B cell (primary cell): ENCODE results near the gene CPLX3. TPM values are rescaled to one million over a fixed set of nuclear protein-coding genes. Genes with fewer than 3 reads are reported as not detected.
A peak's percentile ranks its signal among the peaks of the same experiment; 100 is the strongest.

Experiments used
- ATAC-seq: fragments of 200-7000 bp; cut with Tn5 transposase; one replicate; pipeline ENCODE4 v1.10.0; 2021; ENCODE audit warnings: low read depth, mild to moderate bottlenecking, moderate number of reproducible peaks, moderate library complexity
- CTCF ChIA-PET: fragments of 350-600 bp; sonication (Branson Sonifier 250); formaldehyde crosslinking; loops from one replicate; lab custom pipeline; 2021; ENCODE audit warnings: antibody characterized with exemption, inconsistent platforms; lab: Charles Lee
- POLR2A ChIA-PET: fragments of 350-600 bp; sonication (Branson Sonifier 250); formaldehyde crosslinking; loops from one replicate; lab custom pipeline; 2021; ENCODE audit warnings: antibody characterized with exemption; lab: Charles Lee
- DNase-seq: peaks from one replicate; pipeline ENCODE4 v3.0.0; 2013
- H2AFZ ChIP-seq: 2 replicates; pipeline ENCODE4 v1.6.1; 2012; ENCODE audit warnings: mild to moderate bottlenecking, low read depth, low read length; ENCODE audit not compliant: insufficient read depth, poor library complexity, severe bottlenecking
- H3K27ac ChIP-seq, 2 donors: 1 replicate in 1 of 2; 2 replicates in 1 of 2; pipeline ENCODE4 v1.5.1; 2012 to 2013; ENCODE audit warnings: low read length in 2 of 2, mild to moderate bottlenecking in 2 of 2, moderate library complexity in 1 of 2
- H3K27me3 ChIP-seq, 4 experiments: fragments of 200-600 bp in 1 of 4; sonication (generic) in 1 of 4; replicated peaks in 1 of 4; 1 replicate in 2 of 4; 2 replicates in 2 of 4; pipeline versions ENCODE4 v1.6.1 to v1.7.0; 2013 to 2016; ENCODE audit warnings: low read length in 3 of 4, mild to moderate bottlenecking in 2 of 4, mixed read lengths in 1 of 4, moderate library complexity in 1 of 4; ENCODE audit not compliant: insufficient read depth in 4 of 4, control insufficient read depth in 3 of 4; ENCODE audit errors: control extremely low read depth in 1 of 4
- H3K36me3 ChIP-seq, 2 experiments: replicated peaks in 1 of 2; 1 replicate in 1 of 2; 2 replicates in 1 of 2; pipeline versions ENCODE4 v1.6.1 to v1.7.1; 2013; ENCODE audit warnings: low read length in 1 of 2; ENCODE audit not compliant: insufficient read depth in 2 of 2, control insufficient read depth in 1 of 2; ENCODE audit errors: control extremely low read depth in 1 of 2, extremely low read depth in 1 of 2
- H3K4me1 ChIP-seq, 2 donors: fragments of 200-600 bp in 1 of 2; sonication (generic) in 1 of 2; 1 replicate in 1 of 2; 2 replicates in 1 of 2; pipeline versions ENCODE4 v1.5.1 to v1.6.1; 2013 to 2017; ENCODE audit warnings: low read length in 2 of 2; ENCODE audit not compliant: control insufficient read depth in 2 of 2, insufficient read depth in 2 of 2
- H3K4me2 ChIP-seq: replicated peaks from 2 replicates; pipeline ENCODE3; 2012; ENCODE audit warnings: mild to moderate bottlenecking, low read depth, low read length; ENCODE audit not compliant: poor library complexity, severe bottlenecking
- H3K4me3 ChIP-seq, 5 experiments: fragments of 200-600 bp in 1 of 5; sonication (generic) in 1 of 5; 1 replicate in 3 of 5; 2 replicates in 2 of 5; pipeline versions ENCODE4 v1.5.1 to v1.7.0; 2011 to 2016; ENCODE audit warnings: low read length in 4 of 5, mild to moderate bottlenecking in 4 of 5, low read depth in 2 of 5, control low read depth in 1 of 5, moderate library complexity in 1 of 5; ENCODE audit not compliant: insufficient read depth in 1 of 5; ENCODE audit errors: control extremely low read depth in 1 of 5, extremely low read depth in 1 of 5
- H3K79me2 ChIP-seq: fragments of 200-600 bp; sonication (generic); one replicate; pipeline ENCODE4 v1.6.0; 2016; ENCODE audit warnings: low read length; ENCODE audit not compliant: control insufficient read depth, insufficient read depth
- H3K9ac ChIP-seq: fragments of 200-600 bp; sonication (generic); 2 replicates; pipeline ENCODE4 v1.6.1; 2017; ENCODE audit warnings: mild to moderate bottlenecking, low read length, moderate library complexity
- H3K9me3 ChIP-seq, 3 donors: one replicate each; pipeline versions ENCODE4 v1.6.1 to v1.7.1; 2013; ENCODE audit warnings: low read length in 2 of 3; ENCODE audit not compliant: control insufficient read depth in 2 of 3, insufficient read depth in 1 of 3; ENCODE audit errors: control extremely low read depth in 1 of 3
- H4K20me1 ChIP-seq: 2 replicates; pipeline ENCODE4 v1.6.0; 2012; ENCODE audit warnings: mild to moderate bottlenecking, low read length; ENCODE audit not compliant: insufficient read depth, control insufficient read depth, poor library complexity, severe bottlenecking
- H3K27ac Mint-ChIP-seq: one replicate; pipeline ENCODE4 v1.8.0; 2021; ENCODE audit warnings: mixed read lengths
- H3K27me3 Mint-ChIP-seq: one replicate; pipeline ENCODE4 v1.8.0; 2021; ENCODE audit warnings: mixed read lengths
- H3K4me1 Mint-ChIP-seq: one replicate; pipeline ENCODE4 v1.8.0; 2021; ENCODE audit warnings: mixed read lengths
- H3K4me3 Mint-ChIP-seq: one replicate; pipeline ENCODE4 v1.8.0; 2021; ENCODE audit warnings: mixed read lengths
- H3K9me3 Mint-ChIP-seq: one replicate; pipeline ENCODE4 v1.8.0; 2022; ENCODE audit warnings: mixed read lengths; ENCODE audit not compliant: insufficient read depth
- CTCF ChIP-seq: fragments of 200-600 bp; IDR thresholded peaks from one replicate; pipeline ENCODE4 v1.8.0; 2022; ENCODE audit warnings: antibody characterized with exemption, mild to moderate bottlenecking
- EZH2 ChIP-seq: IDR thresholded peaks from 2 replicates; pipeline ENCODE4 v1.6.1; 2012; ENCODE audit warnings: borderline replicate concordance, low read depth, mild to moderate bottlenecking, moderate library complexity, low read length; ENCODE audit not compliant: insufficient read depth, poor library complexity, severe bottlenecking
- WGBS: methylation state at CpG from one replicate; pipeline ENCODE4 v1.1.5; 2013; ENCODE audit warnings: missing lambda C conversion rate; ENCODE audit not compliant: insufficient coverage; 5-methylcytosine and 5-hydroxymethylcytosine counted together
- intact Hi-C: fragments of 100-400 bp; cut with micrococcal nuclease; formaldehyde crosslinking; loops from one replicate; pipeline ENCODE4 v1.10.0; 2022
- polyA plus RNA-seq: library from polyadenylated mRNA; depleted of rRNA; stranded (reverse); fragments of >200 nt; gene quantifications from 2 replicates; pipeline ENCODE4 v1.2.3, GENCODE V29; 2012
- total RNA-seq, 2 donors: library from RNA; stranded (reverse); fragments of 120-200 nt in 1 of 2; gene quantifications; 1 replicate in 1 of 2; 2 replicates in 1 of 2; pipeline versions ENCODE4 v1.2.3 to v1.2.4, GENCODE V29; 2013 to 2022

The CPLX3 gene
- total and polyA plus RNA-seq, 2 donors (not counting 1 experiment from before 2014, with no cell fraction given), result 0.60 TPM; not detected in 1

GRCh38 chr15:74780523-74781430 is 45.6 kb upstream of the CPLX3 start:
- no peaks in the 10 kb centered on the region for H3K27me3 Mint-ChIP-seq
- TF ChIP-seq EZH2 (no peak), CTCF (no peak)
- Histone ChIP-seq H3K4me2 (peak overlapping the region; percentile 97), H3K4me3 (peak overlapping the region; percentile 74 to 93 (median 80)), H3K27ac (peak overlapping the region; percentile 91 to 99), H3K9me3 (peaks cover 0 to 6% (median 0%) of the 10 kb centered on the region in 3 donors), H3K27me3 (no peaks in the 10 kb centered on the region), H2AFZ (peak overlapping the region; percentile 12), H3K4me1 (peaks cover 68 to 84% of the 10 kb centered on the region in 2 donors), H3K9ac (peak overlapping the region; percentile 84), H4K20me1 (peaks cover 3% of the 10 kb centered on the region), H3K36me3 (no peaks in the 10 kb centered on the region), H3K79me2 (peaks cover 65% of the 10 kb centered on the region)
- CTCF ChIA-PET, result interaction anchor here (0.6 to 37.1 kb wide), 7 partner anchors 1 to 164 kb away, joined by 3 to 2548 read pairs (median 7); partner anchors contain the start of genes CSK and LMAN1L
- intact Hi-C loops, result loop anchor here (1.0 to 10.0 kb wide), 3 partner anchors 9 to 346 kb away; partner anchors contain the start of gene SEMA7A
- no peaks in the 10 kb centered on the region for H3K9me3 Mint-ChIP-seq
- peak overlapping the region; percentile 98 for H3K27ac Mint-ChIP-seq
- peaks cover 85% of the 10 kb centered on the region for H3K4me1 Mint-ChIP-seq
- POLR2A ChIA-PET, result interaction anchor here (0.6 to 15.2 kb wide), 6 partner anchors 9 to 384 kb away, joined by 3 to 572 read pairs (median 5); partner anchors contain the start of gene FAM219B
- ATAC-seq (no peak), DNase-seq (peak; percentile 69)
- 10% methylated on average over 16 of the region's 16 CpGs for WGBS
- peak overlapping the region; percentile 93 for H3K4me3 Mint-ChIP-seq
